Thoracic aorta (tissue), 2 donors: ENCODE measurements around the gene CCDC91. TPM values are rescaled to one million over a fixed set of nuclear protein-coding genes. Genes with fewer than 3 reads are reported as not detected.

ENCODE experiments used
- ATAC-seq: fragments of 150-250 bp; one replicate; pipeline ENCODE4 v1.8.0; 2017; ENCODE audit warnings: low read depth; ENCODE audit not compliant: insufficient number of reproducible peaks, low FRiP score
- DNase-seq: peaks from one replicate; pipeline ENCODE4 v3.0.0-alpha.2; 2020; ENCODE audit warnings: low spot score
- H3K27ac ChIP-seq, 2 donors: fragments of 200-600 bp; sonication (generic); 1 replicate in 1 of 2; 2 replicates in 1 of 2; pipeline ENCODE4 v1.5.1; 2016; ENCODE audit warnings: mild to moderate bottlenecking in 2 of 2, moderate library complexity in 2 of 2
- H3K27me3 ChIP-seq: fragments of 200-600 bp; sonication (generic); replicated peaks from 2 replicates; pipeline ENCODE4 v1.6.0; 2016; ENCODE audit warnings: mild to moderate bottlenecking; ENCODE audit not compliant: insufficient read depth
- H3K36me3 ChIP-seq: fragments of 200-600 bp; sonication (generic); one replicate; pipeline ENCODE4 v1.5.1; 2016
- H3K4me1 ChIP-seq, 2 donors: fragments of 200-600 bp; sonication (generic); 1 replicate in 1 of 2; 2 replicates in 1 of 2; pipeline versions ENCODE4 v1.5.1 to v1.6.0; 2016; ENCODE audit warnings: low read depth in 2 of 2, mild to moderate bottlenecking in 1 of 2; ENCODE audit not compliant: control insufficient read depth in 1 of 2
- H3K4me3 ChIP-seq: fragments of 200-600 bp; sonication (generic); 2 replicates; pipeline ENCODE4 v1.5.1; 2016; ENCODE audit warnings: mild to moderate bottlenecking
- H3K9me3 ChIP-seq: fragments of 200-600 bp; sonication (generic); 2 replicates; pipeline ENCODE4 v1.5.1; 2016
- CTCF ChIP-seq: fragments of 200-600 bp; sonication (generic); IDR thresholded peaks from one replicate; pipeline ENCODE4 v1.5.1; 2019; ENCODE audit warnings: antibody characterized with exemption
- total RNA-seq, 2 donors: library from RNA; depleted of rRNA; stranded (reverse); fragments of >200 nt; gene quantifications; one replicate each; pipeline versions ENCODE4 v1.1.0 to v1.2.3, GENCODE V29; 2016

Gene CCDC91
- total RNA-seq, 2 donors from 2014 or later: 26.6 to 27.6 TPM

- H3K4me1 ChIP-seq: no peaks in the 10 kb centered on the region
- no peaks in the 10 kb centered on the region for H3K9me3 ChIP-seq
- no peak overlapping the region for H3K4me3 ChIP-seq
- TF ChIP-seq CTCF: no peak
- H3K27ac ChIP-seq: no peak overlapping the region
- DNase-seq (no peak), ATAC-seq (no peak)
- no peaks in the 10 kb centered on the region for H3K27me3 ChIP-seq
- no peaks in the 10 kb centered on the region for H3K36me3 ChIP-seq
Measured at GRCh38 chr12:28173440-28173839, 16.8 kb upstream of the CCDC91 start.

- H3K9me3 ChIP-seq: no peaks in the 10 kb centered on the region
- TF ChIP-seq CTCF: no peak
Measured at GRCh38 chr12:28175098-28175589, 15.1 kb upstream of the CCDC91 start.

GRCh38 chr12:28176295-28176694, 14.0 kb upstream of the CCDC91 start:
- Histone ChIP-seq H3K9me3 (no peaks in the 10 kb centered on the region), H3K27me3 (no peaks in the 10 kb centered on the region), H3K36me3 (no peaks in the 10 kb centered on the region), H3K4me3 (no peak overlapping the region), H3K4me1 (no peaks in the 10 kb centered on the region), H3K27ac (no peak overlapping the region)
- DNase-seq (no peak), ATAC-seq (no peak)
- TF ChIP-seq CTCF: no peak

More at GRCh38 chr12:28175098-28175589, 15.1 kb upstream of the CCDC91 start:
- no peak for DNase-seq
- no peak for ATAC-seq
- Histone ChIP-seq H3K4me3 (no peak overlapping the region), H3K27me3 (no peaks in the 10 kb centered on the region), H3K36me3 (no peaks in the 10 kb centered on the region), H3K4me1 (no peaks in the 10 kb centered on the region), H3K27ac (no peak overlapping the region)

- no peak for TF ChIP-seq CTCF
- no peaks in the 10 kb centered on the region for H3K9me3 ChIP-seq
- no peak overlapping the region for H3K27ac ChIP-seq
- H3K36me3 ChIP-seq: no peaks in the 10 kb centered on the region
- no peaks in the 10 kb centered on the region for H3K4me1 ChIP-seq
- H3K27me3 ChIP-seq: no peaks in the 10 kb centered on the region
- H3K4me3 ChIP-seq: no peak overlapping the region
- DNase-seq (no peak), ATAC-seq (no peak)
Measured at GRCh38 chr12:28177461-28177860, 12.8 kb upstream of the CCDC91 start.

- Histone ChIP-seq H3K4me1 (no peaks in the 10 kb centered on the region), H3K4me3 (no peak overlapping the region), H3K9me3 (no peaks in the 10 kb centered on the region), H3K27me3 (no peaks in the 10 kb centered on the region), H3K36me3 (no peaks in the 10 kb centered on the region), H3K27ac (no peak overlapping the region)
- ATAC-seq (no peak), DNase-seq (no peak)
- TF ChIP-seq CTCF: no peak
Measured at GRCh38 chr12:28177905-28178304, 12.4 kb upstream of the CCDC91 start.
